Endometrial microvascular endothelial cells (primary cell): ENCODE data around the gene NTRK1. TPM values are rescaled to one million over a fixed set of nuclear protein-coding genes. Genes with fewer than 3 reads are reported as not detected.
"Not testable (repeated sequence)": the region's sequence is repeated elsewhere in the genome, so short reads cannot be mapped to it uniquely, and the experiment has no call there.

Source experiments
- in situ Hi-C: cut with HindIII; loops from 2 replicates; pipeline ENCODE4 v1.10.0; 2017; ENCODE audit warnings: low sequenced_read_pairs, low pct_unique_long_range_greater_than_20kb; ENCODE audit errors: inconsistent ontology term
- total RNA-seq: library from RNA; depleted of rRNA; stranded (reverse); fragments of >200 nt; gene quantifications from one replicate; pipeline ENCODE4 v1.2.3, GENCODE V29; 2015; ENCODE audit errors: inconsistent ontology term

The NTRK1 gene
- total RNA-seq, 1 donor from 2014 or later, result not detected

DNA sequence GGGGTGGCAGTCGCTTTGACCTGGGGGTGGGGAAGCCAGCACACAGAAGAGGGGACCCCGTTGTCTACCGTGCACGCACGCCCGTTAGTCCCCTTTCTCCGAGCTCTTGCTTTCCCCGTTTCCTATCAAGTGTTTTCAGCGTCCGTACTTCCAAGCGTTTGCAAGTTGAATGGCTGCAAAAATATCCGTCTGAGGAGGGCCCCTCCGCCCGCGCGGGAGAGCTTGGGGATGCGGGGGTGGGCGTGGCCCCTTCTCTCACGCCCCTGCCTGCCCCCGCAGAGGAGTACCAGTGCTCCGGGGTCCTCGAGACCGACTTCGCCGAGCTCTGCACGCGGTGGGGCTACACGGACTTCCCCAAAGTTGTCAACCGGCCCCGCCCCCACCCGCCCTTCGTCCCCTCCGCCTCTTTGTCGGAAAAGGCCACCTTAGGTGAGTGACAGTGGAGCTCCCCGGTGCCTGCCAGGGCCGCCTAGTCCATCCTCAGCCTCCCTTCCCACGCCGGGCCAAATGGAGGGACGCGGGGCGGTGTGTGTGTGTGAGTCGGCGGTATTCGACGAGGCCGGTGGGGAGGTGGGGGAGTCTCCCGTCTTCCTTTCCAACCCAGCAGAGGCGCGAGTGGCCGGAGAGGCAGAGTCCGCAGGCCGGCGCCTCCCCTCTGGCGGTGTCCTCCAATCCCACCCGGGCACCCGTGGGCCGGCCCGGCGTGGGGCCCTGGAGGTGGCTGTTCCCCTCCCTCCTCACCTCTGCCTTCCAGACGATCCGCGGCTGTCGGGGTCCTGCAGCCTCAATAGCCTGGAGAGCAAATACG, 63.2 kb downstream of the NTRK1 start:
- in situ Hi-C loops, result no loop called here

- in situ Hi-C loops, result no loop called here
Measured at GRCh38 chr1:156924478-156925153, 64.0 kb downstream of the NTRK1 start.

DNA sequence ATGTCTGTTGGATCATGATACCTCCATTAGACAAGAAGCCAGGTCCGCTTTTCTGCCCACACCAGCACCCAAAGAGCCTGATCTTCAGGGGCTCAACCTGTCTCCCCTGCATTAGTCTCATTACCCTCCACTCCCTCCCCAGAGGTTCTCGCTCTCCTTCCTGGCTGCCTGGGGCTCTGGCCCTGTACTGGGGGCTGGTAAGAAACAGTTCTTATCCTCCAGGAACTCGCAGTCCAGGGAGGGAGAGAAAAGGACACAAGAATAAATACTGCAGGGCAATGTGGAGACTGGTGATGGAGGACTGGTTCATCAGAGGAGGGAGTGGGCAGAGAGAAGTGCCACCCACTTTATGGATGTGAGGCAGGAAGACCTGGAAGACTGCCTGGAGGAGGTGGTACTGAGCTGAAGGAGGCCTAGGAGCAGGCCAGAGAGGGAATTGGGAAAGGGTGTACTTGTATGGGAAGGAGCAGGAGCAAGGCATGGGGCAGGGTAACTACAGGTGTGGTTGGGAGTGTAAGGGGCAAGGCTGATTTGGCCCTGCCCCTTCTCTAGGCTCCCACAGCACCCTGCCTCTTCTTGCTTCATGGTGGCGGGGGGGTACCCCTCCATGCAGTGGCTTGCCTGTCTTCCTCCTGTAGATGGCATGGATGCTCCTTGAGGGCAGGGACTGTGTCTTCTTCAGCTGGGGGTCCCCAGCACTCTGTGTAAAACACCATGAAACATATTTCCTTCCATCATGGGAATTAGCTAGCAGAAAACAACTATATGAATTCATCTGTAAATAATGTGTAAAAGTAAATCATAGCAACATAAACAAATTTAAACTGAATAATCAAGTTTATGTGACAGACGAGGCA, 64.7 kb downstream of the NTRK1 start:
- in situ Hi-C loops, result no loop called here

- in situ Hi-C loops, result no loop called here
Measured at GRCh38 chr1:156926175-156926574, 65.5 kb downstream of the NTRK1 start.

- in situ Hi-C loops, result not testable (repeated sequence)
Measured at GRCh38 chr1:156926695-156927094, 66.0 kb downstream of the NTRK1 start.

GRCh38 chr1:156927215-156928042, 66.8 kb downstream of the NTRK1 start:
- in situ Hi-C loops, result no loop called here

- in situ Hi-C loops, result no loop called here
Measured at GRCh38 chr1:156928043-156928602, 67.5 kb downstream of the NTRK1 start.

GRCh38 chr1:156929596-156930238, 69.1 kb downstream of the NTRK1 start:
- in situ Hi-C loops, result no loop called here

DNA sequence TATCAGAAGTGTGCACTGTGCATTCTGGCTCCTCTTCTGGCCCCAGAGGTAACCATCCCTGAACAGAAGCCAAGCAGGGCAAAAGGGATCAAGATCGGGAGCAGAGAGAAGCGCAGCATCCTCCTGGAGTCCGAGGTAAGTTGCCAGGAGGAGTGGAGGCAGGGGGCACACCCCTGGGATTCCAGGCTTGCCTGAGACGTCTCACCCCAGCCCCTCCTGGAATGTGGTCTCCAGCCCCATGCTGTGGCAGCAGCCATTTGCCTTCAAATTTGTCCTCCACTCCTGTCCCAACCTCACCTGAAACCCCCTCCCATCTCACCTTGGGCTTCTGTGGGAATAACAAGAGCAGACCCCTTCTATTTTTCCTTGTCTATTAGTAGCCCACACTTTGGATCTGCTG, 69.8 kb downstream of the NTRK1 start:
- in situ Hi-C loops, result no loop called here

Other genes starting within 250 kb of the NTRK1 start
- gene HAPLN2, start 241.4 kb upstream of the NTRK1 start, total RNA-seq, result not detected
- gene BCAN, start 218.7 kb upstream of the NTRK1 start, total RNA-seq, result not detected
- gene NES, start 183.5 kb upstream of the NTRK1 start, total RNA-seq, result 239 TPM
- gene CRABP2, start 155.3 kb upstream of the NTRK1 start, total RNA-seq, result not detected
- 3.1 TPM for gene METTL25B, start 132.4 kb upstream of the NTRK1 start, total RNA-seq
- 21.4 TPM for gene ISG20L2, start 132.1 kb upstream of the NTRK1 start, total RNA-seq
- gene MRPL24, start 119.8 kb upstream of the NTRK1 start, total RNA-seq, result 87.7 TPM
- 299 TPM for gene HDGF, start 109.2 kb upstream of the NTRK1 start, total RNA-seq
- 48.2 TPM for gene PRCC, start 93.3 kb upstream of the NTRK1 start, total RNA-seq
- gene SH2D2A, start 44.0 kb upstream of the NTRK1 start, total RNA-seq, result 0.19 TPM
- gene INSRR, start 1.7 kb upstream of the NTRK1 start, total RNA-seq, result not detected
- 50.3 TPM for gene PEAR1, start 32.9 kb downstream of the NTRK1 start, total RNA-seq
- not detected for gene LRRC71, start 59.8 kb downstream of the NTRK1 start, total RNA-seq
- 13.2 TPM for gene ARHGEF11, start 184.9 kb downstream of the NTRK1 start, total RNA-seq
- not detected for gene ETV3L, start 238.9 kb downstream of the NTRK1 start, total RNA-seq